GM23338 (cell line): ENCODE measurements around the gene SUCLG2. TPM values are rescaled to one million over a fixed set of nuclear protein-coding genes. Genes with fewer than 3 reads are reported as not detected.

Experiments used
- ATAC-seq: fragments of 200-7000 bp; cut with Tn5 transposase; 3 replicates; pipeline ENCODE4 v1.9.1; 2020
- DNase-seq: peaks from one replicate; pipeline ENCODE4 v3.0.0-alpha.2; 2015; ENCODE audit warnings: low spot score
- H2AFZ ChIP-seq: fragments of 200-600 bp; sonication (generic); 2 replicates; pipeline ENCODE4 v1.8.0; 2016; ENCODE audit warnings: antibody characterized with exemption, mild to moderate bottlenecking, moderate library complexity
- H3F3A ChIP-seq: fragments of 200-600 bp; sonication (generic); replicated peaks from 2 replicates; pipeline ENCODE4 v1.8.0; 2017; ENCODE audit warnings: antibody characterized with exemption, mixed run types, low read depth
- H3K27ac ChIP-seq: fragments of 200-600 bp; sonication (generic); 2 replicates; pipeline ENCODE4 v1.6.1; 2016; ENCODE audit warnings: low read depth
- H3K27me3 ChIP-seq: fragments of 200-600 bp; sonication (generic); 2 replicates; pipeline ENCODE4 v1.8.0; 2016; ENCODE audit warnings: mild to moderate bottlenecking, mixed run types, moderate library complexity; ENCODE audit not compliant: insufficient read depth
- H3K36me3 ChIP-seq: fragments of 200-600 bp; sonication (generic); 2 replicates; pipeline ENCODE4 v1.8.0; 2016; ENCODE audit warnings: mild to moderate bottlenecking; ENCODE audit not compliant: insufficient read depth
- H3K4me1 ChIP-seq: fragments of 200-600 bp; sonication (generic); 2 replicates; pipeline ENCODE4 v1.8.0; 2016; ENCODE audit warnings: mild to moderate bottlenecking, moderate library complexity; ENCODE audit not compliant: insufficient read depth
- H3K4me2 ChIP-seq: fragments of 200-600 bp; sonication (generic); 2 replicates; pipeline ENCODE4 v1.7.1; 2017; ENCODE audit warnings: mixed run types
- H3K4me3 ChIP-seq: fragments of 200-600 bp; sonication (generic); 2 replicates; pipeline ENCODE4 v1.6.1; 2016; ENCODE audit warnings: mixed run types
- H3K79me2 ChIP-seq: fragments of 200-600 bp; sonication (generic); replicated peaks from 2 replicates; pipeline ENCODE4 v1.8.0; 2017; ENCODE audit warnings: mild to moderate bottlenecking; ENCODE audit not compliant: insufficient read depth
- H3K9me2 ChIP-seq: fragments of 200-600 bp; sonication (generic); 2 replicates; pipeline ENCODE4 v1.8.0; 2017; ENCODE audit not compliant: insufficient read depth
- H4K20me1 ChIP-seq: fragments of 200-600 bp; sonication (generic); replicated peaks from 2 replicates; pipeline ENCODE4 v1.8.0; 2017; ENCODE audit warnings: mild to moderate bottlenecking; ENCODE audit not compliant: insufficient read depth
- H3K27ac Mint-ChIP-seq: 2 replicates; pipeline ENCODE4 v1.8.0; 2020; ENCODE audit warnings: inconsistent platforms, mild to moderate bottlenecking, moderate library complexity, mixed read lengths
- H3K27me3 Mint-ChIP-seq: 3 replicates; pipeline ENCODE4 v1.8.0; 2022; ENCODE audit warnings: low read depth, mild to moderate bottlenecking, moderate library complexity, mixed read lengths, inconsistent platforms; ENCODE audit not compliant: insufficient read depth, poor library complexity
- H3K36me3 Mint-ChIP-seq: 3 replicates; pipeline ENCODE4 v1.8.0; 2021; ENCODE audit warnings: low read depth, mild to moderate bottlenecking, inconsistent platforms, moderate library complexity, mixed read lengths
- H3K4me1 Mint-ChIP-seq: 3 replicates; pipeline ENCODE4 v1.8.0; 2020; ENCODE audit warnings: mild to moderate bottlenecking, inconsistent platforms, mixed read lengths
- H3K4me3 Mint-ChIP-seq: 3 replicates; pipeline ENCODE4 v1.8.0; 2021; ENCODE audit warnings: moderate library complexity, mild to moderate bottlenecking, inconsistent platforms, mixed read lengths
- H3K9me3 Mint-ChIP-seq: 3 replicates; pipeline ENCODE4 v1.8.0; 2020; ENCODE audit warnings: moderate library complexity, mild to moderate bottlenecking, inconsistent platforms, mixed read lengths
- CREB1 ChIP-seq: fragments of 250-450 bp; sonication (Bioruptor Pico); IDR thresholded peaks from 2 replicates; pipeline ENCODE4 v1.5.0; 2020; ENCODE audit warnings: low read depth, mild to moderate bottlenecking, moderate library complexity
- CTCF ChIP-seq, 2 experiments: fragments of 200-600 bp in 1 of 2; sonication (generic) in 1 of 2; conservative IDR thresholded peaks; 2 replicates each; pipeline versions ENCODE4 v1.5.1 to v1.6.1; 2016 to 2017; ENCODE audit warnings: antibody characterized with exemption in 2 of 2, low read depth in 2 of 2, mild to moderate bottlenecking in 2 of 2, moderate library complexity in 1 of 2
- ETS1 ChIP-seq: IDR thresholded peaks from 2 replicates; pipeline ENCODE4 v1.6.1; 2016; ENCODE audit warnings: antibody characterized with exemption
- EZH2 ChIP-seq: fragments of 200-600 bp; sonication (generic); IDR thresholded peaks from one replicate; pipeline ENCODE4 v1.8.0; 2017; ENCODE audit warnings: antibody characterized with exemption, mild to moderate bottlenecking, low read depth; ENCODE audit not compliant: unreplicated experiment
- EZH2phosphoT487 ChIP-seq: fragments of 200-600 bp; sonication (generic); IDR thresholded peaks from one replicate; pipeline ENCODE4 v1.8.1; 2018; ENCODE audit warnings: antibody characterized with exemption; ENCODE audit not compliant: unreplicated experiment
- JUNB ChIP-seq: IDR thresholded peaks from one replicate; pipeline ENCODE4 v1.6.1; 2016; ENCODE audit warnings: antibody characterized with exemption; ENCODE audit not compliant: unreplicated experiment
- NANOG ChIP-seq: IDR thresholded peaks from 2 replicates; pipeline ENCODE4 v1.6.1; 2016; ENCODE audit warnings: antibody characterized with exemption, borderline replicate concordance
- POLR2AphosphoS5 ChIP-seq: IDR thresholded peaks from 2 replicates; pipeline ENCODE4 v1.6.1; 2016; ENCODE audit warnings: antibody characterized with exemption, low read depth
- REST ChIP-seq: IDR thresholded peaks from one replicate; pipeline ENCODE4 v1.6.1; 2018; ENCODE audit warnings: antibody characterized with exemption; ENCODE audit not compliant: unreplicated experiment
- ZNF114 ChIP-seq: fragments of 250-450 bp; sonication (Bioruptor Pico); IDR thresholded peaks from 2 replicates; pipeline ENCODE4 v1.5.0; 2020; ENCODE audit warnings: mild to moderate bottlenecking, moderate library complexity
- ZNF331 ChIP-seq: fragments of 250-450 bp; sonication (Bioruptor Pico); IDR thresholded peaks from 2 replicates; pipeline ENCODE4 v1.5.0; 2020; ENCODE audit warnings: low read depth, mild to moderate bottlenecking, moderate library complexity
- polyA plus RNA-seq: library from polyadenylated mRNA; unstranded; fragments of >200 nt; fragmentation: Nextera tagmentation; extraction: Ambion mirVana; gene quantifications from 2 replicates; pipeline ENCODE4 v1.2.1, GENCODE V29; 2016
- total RNA-seq: library from RNA; depleted of rRNA; stranded (reverse); fragments of >200 nt; shearing (Covaris generic); gene quantifications from 2 replicates; pipeline ENCODE4 v1.2.3, GENCODE V29; 2014

Gene SUCLG2
- total and polyA plus RNA-seq, 2 experiments from 2014 or later = 29.3 to 39.0 TPM

- TF ChIP-seq CTCF (conservative IDR thresholded peaks at IDR 0.05; ENCODE audit: low read depth in 2 of 2) (no peak), ZNF114 (no peak), ZNF331 (CRISPR knock-in tag) (no peak), POLR2AphosphoS5 (no peak), CREB1 (CRISPR knock-in tag) (no peak), EZH2phosphoT487 (no peak)
Observed at GRCh38 chr3:67674055-67674454, 19.6 kb upstream of the SUCLG2 start (continued).

GRCh38 chr3:67662733-67663132 lies 8.3 kb upstream of the SUCLG2 start:
- DNase-seq = no peak
- H3K27ac Mint-ChIP-seq = no peak overlapping the region
- Histone ChIP-seq H4K20me1 (no peaks in the 10 kb centered on the region), H3K27ac (no peak overlapping the region), H3K79me2 (no peaks in the 10 kb centered on the region), H2AFZ (no peak overlapping the region), H3K4me3 (no peak overlapping the region), H3F3A (no peaks in the 10 kb centered on the region), H3K27me3 (no peaks in the 10 kb centered on the region), H3K4me1 (no peaks in the 10 kb centered on the region), H3K9me2 (0 out of 2 replicates have a peak, but pooled peaks cover 7% of the 10 kb centered on the region), H3K36me3 (no peaks in the 10 kb centered on the region), H3K4me2 (no peak overlapping the region)
- peaks cover 9% of the 10 kb centered on the region; the same call in 2 of the 3 replicates for H3K4me1 Mint-ChIP-seq
- H3K4me3 Mint-ChIP-seq = no peak overlapping the region
- ATAC-seq = no peak
- H3K9me3 Mint-ChIP-seq = no peaks in the 10 kb centered on the region
- no peaks in the 10 kb centered on the region for H3K36me3 Mint-ChIP-seq
- peaks cover 3% of the 10 kb centered on the region for H3K27me3 Mint-ChIP-seq
- TF ChIP-seq ETS1 (no peak), CREB1 (CRISPR knock-in tag) (no peak), ZNF331 (CRISPR knock-in tag) (no peak), REST (no peak), EZH2 (no peak), CTCF (conservative IDR thresholded peaks at IDR 0.05; ENCODE audit: low read depth in 2 of 2) (no peak), NANOG (no peak), JUNB (no peak), EZH2phosphoT487 (no peak)
